GM21526 (cell line): ENCODE data around the gene IL2RA.
"Not testable (repeated sequence)": the region's sequence is repeated elsewhere in the genome, so short reads cannot be mapped to it uniquely, and the experiment has no call there.

Experiments
- ATAC-seq: cut with Tn5 transposase; IDR thresholded peaks from one replicate; pipeline ENCODE4 v1.9.1; 2021; ENCODE audit warnings: moderate library complexity; ENCODE audit not compliant: unreplicated experiment, low FRiP score

The IL2RA gene

DNA sequence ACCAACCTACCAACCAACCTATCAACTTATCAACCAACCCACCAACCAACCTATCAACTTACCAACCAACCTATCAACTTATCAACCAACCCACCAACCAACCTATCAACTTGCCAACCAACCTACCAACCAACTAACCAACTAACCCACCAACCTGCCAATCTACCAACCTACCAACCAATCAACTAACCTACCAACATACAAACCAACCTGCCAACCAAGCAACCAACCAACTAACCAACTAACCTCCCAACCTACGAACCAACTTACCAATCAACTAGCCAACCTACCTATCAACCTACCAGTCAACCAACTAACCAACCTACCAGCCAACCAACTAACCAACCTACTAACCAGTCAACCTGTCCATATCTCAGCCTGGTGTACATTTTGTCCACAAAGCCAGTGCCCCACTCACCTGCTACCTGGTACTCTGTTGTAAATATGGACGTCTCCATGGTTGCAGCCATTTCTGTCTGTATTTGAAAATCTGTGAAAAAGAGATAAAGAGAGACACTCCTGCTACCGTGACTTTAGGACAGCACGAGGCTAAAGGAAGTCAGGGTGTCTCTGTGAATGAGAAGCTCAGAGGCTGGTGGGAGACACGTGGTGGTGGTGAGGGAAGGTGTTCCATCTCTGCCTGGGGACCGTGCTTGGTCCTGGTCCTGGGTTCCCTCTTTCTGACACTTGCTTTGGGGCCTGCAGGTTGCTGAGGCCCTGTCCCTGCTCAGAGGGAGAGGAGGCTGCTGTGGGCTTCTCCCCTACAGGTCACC is 43.0 kb downstream of the IL2RA start:
- ATAC-seq, result no peak

DNA sequence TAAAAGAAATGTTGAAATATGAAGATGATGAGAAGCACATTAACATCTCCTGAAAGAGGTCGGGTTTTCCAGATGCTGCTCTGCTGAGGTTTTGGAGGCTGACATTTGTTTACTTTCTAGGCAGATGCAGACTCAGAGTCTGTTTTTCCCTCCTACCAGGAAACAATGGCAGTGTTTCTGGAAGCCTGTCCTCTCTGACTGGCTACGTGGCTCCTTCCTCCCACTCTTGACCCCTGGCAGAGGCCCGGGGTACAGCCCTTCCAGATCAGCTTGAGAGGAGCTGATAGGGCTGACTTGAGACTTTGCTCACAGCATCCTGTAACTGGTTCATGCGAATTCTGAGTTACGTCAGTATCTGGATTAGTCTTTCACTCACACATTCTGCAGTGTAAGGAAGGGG is 43.7 kb downstream of the IL2RA start:
- no peak for ATAC-seq

GRCh38 chr10:6017781-6018354 is 44.3 kb downstream of the IL2RA start:
- no peak for ATAC-seq

DNA sequence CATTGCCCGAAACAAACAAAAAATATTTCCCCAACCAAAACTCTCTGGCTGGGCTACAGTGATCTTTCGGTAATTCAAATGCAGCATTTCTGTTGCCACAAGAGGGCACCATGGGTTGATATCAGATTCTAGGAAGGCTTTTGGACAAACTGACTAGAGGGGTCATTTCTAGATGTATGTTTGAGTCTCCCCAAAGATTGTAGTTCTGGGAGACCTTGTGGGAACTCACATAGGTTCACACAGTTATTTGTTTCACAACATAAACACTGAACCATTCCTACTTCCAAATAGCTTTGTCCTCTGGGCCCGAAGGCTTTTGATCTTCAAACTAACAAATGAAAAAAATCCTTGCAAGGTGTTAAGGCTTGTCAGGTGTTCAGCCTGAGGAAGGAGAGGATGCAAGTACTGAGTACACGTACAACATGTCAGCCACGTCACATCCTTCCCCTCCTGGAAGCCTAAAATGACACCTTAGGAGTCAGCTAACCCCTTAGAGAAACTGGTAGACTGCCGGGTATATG is 47.9 kb downstream of the IL2RA start:
- ATAC-seq, result no peak

- ATAC-seq, result no peak
Measured at GRCh38 chr10:6013413-6014192, 48.6 kb downstream of the IL2RA start.

- ATAC-seq, result no peak
Measured at GRCh38 chr10:6012121-6012905, 49.9 kb downstream of the IL2RA start.

GRCh38 chr10:6011558-6011957 is 50.6 kb downstream of the IL2RA start:
- no peak for ATAC-seq

DNA sequence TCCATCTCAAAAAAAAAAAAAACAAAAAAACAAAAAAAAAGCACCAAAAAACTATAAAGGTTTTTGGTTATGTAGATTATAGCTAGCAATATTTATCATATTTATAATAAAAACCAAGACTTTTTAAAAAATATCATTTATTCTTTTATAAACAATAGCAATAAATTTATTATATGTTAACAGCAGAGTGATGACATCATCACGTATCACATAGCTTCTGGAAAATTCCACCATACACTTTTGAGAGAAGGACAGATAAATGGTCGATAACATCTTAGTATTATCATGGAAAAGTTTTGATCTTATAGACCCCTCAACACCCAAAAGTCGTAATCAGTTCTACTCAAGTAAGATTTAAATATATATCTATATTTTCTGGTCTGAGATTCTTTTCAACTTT is 51.6 kb downstream of the IL2RA start:
- no peak for ATAC-seq

DNA sequence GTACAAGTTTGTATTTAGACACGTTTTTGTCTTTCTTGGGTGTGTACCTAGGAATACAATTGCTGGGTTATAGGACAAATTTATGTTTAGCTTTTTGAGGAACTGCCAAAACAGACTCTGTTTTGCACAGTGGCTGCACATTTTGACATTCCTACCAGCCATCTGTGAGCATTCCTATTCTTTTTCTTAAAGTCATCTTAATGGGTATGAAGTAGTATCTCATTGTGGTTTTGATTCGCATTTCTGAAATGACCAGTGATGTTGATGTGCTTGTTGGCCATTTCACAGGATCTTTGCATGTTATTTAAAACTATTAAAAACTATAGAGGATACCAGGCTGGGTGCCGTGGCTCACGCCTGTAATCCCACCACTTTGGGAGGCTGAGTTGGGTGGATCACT is 52.2 kb downstream of the IL2RA start:
- no peak for ATAC-seq

- ATAC-seq, result no peak
Measured at GRCh38 chr10:6009150-6009549, 53.0 kb downstream of the IL2RA start.

DNA sequence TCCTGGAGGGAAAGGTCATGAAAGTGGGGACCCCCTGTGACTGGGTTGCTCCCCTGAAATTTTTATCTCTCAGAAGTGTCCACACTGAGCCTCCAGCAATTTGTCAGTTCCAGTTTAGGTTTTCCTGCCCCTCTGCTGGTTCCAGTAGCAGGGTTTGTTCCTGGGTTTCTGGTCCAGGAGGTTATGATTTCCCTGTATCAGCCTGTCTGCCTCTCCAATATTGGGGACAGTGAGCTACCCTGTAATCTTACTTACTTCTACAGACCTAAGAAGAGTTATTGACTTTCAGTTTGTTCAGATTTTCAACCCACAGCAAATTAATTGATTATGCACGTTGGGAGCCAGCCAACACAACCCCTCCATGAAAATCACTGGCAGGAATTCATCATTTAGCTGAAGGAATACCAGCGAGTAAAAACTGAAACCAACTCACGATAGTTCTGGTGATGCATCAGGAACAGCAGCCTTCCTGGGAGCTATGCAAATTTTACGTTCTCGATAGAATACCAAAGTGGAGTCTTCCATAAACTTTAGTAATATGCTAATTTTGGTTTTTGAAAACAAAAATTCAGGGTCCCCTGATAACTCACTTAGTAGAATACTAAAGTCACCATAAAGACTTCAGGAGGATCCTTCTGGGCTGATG is 53.5 kb downstream of the IL2RA start:
- ATAC-seq, result no peak

GRCh38 chr10:6006991-6007390 is 55.2 kb downstream of the IL2RA start:
- ATAC-seq, result no peak

DNA sequence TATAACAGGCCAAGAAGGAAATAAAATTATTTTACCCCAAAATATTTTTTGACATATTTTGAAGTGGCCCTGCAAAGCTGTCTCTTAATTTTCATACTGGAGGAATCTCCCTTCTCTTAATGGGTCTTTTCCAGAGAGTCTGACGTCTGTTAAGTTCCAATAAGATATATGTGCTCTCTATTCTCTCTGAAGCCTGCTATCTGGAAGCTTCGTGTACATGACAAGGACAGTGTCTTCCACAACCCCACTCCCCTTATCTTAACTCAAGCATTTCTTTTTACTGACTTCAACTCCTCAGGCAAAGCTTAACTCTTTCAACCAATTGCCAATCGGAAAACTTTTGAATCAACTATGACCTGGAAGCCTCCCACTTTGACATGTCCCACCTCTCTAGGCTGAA is 55.6 kb downstream of the IL2RA start:
- ATAC-seq, result no peak

DNA sequence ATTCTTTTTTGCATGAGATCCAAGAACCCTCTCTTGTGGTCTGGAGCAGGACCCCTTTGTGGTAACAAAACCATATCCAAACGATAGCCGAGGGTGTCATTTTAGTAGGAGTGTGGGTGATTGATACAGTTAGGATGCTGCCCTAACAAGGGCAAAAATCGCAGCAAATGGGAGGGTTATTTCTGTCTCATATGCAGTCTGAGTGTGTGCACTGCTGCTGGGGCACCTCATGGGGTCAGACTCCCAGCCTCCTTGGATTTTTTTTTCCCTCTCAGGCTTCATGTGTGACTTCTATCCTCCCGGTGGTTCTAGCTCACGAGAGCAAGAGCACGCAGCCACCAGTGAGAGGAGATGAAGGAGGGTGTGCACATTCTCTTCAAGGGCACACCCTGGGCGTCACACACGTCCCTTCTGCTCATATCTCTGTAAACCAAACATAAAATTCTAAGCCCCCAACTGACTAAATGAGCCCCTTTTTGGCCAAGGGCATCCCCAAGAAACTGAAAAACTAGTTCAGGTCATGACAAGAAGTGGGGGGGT is 56.2 kb downstream of the IL2RA start:
- ATAC-seq, result no peak

DNA sequence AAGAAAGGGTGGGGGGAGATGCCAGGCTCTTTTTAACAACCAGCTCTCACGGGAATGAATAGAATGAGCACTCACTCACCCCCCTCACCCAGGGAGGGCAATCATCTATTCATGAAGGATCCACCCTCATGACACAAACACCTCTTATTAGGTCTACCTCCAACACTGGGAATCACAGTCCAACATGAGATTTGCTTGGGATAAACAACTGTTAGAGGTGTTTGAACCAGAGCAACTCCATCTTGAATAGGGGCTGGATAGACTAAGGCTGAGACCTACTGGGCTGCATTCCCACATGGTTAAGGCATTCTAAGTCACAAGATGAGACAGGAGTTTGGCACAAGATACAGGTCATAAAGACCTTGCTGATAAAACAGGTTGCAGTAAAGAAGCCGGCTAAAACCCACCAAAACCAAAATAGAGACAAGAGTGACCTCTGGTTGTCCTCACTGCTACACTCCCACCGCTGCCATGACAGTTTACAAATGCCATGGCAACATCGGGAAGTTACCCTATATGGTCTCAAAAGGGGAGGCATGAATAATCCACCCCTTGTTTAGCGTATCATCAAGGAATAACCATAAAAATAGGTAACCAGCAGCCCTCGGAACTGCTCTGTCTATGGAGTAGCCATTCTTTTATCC is 56.9 kb downstream of the IL2RA start:
- ATAC-seq, result not testable (repeated sequence)

DNA sequence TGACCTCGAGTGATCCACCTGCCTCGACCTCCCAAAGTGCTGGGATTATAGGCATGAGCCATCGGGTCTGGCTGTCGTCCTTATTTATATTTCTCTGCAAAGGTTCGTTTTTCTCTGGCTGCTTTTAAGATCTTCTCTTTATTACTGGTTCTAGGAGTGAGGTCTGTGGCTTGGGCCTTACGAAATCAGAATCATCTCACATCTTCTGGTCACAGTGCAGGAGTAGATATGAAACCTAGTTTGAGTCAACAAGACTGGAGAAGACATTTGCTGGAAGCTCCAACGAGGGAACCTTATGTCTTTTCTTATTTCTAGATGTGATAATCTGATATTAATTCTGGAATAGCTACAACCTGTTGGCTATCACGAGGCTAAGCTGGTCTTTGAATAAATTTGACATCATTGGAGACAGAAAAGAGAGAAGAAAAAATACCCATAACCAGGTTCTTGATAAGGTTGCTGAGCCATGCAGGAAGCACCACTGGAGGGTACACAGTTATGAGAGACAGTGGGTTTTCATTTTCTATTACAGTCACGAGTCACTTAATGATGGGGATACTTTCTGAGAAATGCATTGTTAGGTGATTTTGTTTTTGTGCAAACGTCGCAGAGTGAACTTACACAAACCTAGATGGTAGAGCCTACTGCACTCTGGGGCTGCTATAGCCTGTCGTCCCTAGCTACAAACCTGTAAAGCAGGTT is 59.2 kb downstream of the IL2RA start:
- peak; percentile 59 for ATAC-seq

- no peak for ATAC-seq
Measured at GRCh38 chr10:5999440-6000165, 62.6 kb downstream of the IL2RA start.

- no peak for ATAC-seq
Measured at GRCh38 chr10:5996696-5997095, 65.5 kb downstream of the IL2RA start.
